ENCODE data around the gene SOX10. TPM values are rescaled to one million over a fixed set of nuclear protein-coding genes. Genes with fewer than 3 reads are reported as not detected.

The SOX10 gene
- total RNA-seq, 1 experiment from 2014 or later = not detected

DNA sequence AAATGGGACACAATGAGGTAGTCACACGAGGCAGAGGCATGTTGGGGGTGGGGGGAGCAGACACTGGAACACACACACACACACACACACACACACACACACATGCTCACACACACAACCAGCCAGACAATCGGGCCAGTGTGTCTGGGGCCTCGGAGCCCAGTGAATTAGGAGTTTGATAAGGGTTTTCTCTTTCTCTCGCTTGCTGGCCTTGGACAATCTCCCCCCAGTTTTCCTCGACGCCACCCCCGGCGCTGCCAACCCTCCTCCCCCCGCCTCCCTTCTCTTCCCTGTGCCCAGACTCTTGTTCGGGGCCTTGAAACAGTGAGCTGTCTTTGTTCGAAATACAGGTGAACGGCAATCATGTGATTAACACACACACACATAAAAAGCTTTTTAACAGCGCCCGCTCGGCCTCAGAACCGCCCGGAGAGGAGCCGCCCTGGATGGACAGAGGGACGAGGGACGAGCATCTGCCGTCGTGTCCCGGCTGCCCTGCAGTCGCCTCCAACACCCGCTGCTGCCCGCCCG lies 1.5 kb upstream of the SOX10 start:
- H3K36me3 ChIP-seq (ENCODE audit: control insufficient read depth in 1 of 2, insufficient read depth in 2 of 2, low read length in 2 of 2) = no peaks in the 10 kb centered on the region
- H3K4me2 ChIP-seq (ENCODE audit: low read length) = no peak overlapping the region
- no peak overlapping the region for H3K27ac ChIP-seq (ENCODE audit: low read depth, low read length)
- TF ChIP-seq, protein P1, sequence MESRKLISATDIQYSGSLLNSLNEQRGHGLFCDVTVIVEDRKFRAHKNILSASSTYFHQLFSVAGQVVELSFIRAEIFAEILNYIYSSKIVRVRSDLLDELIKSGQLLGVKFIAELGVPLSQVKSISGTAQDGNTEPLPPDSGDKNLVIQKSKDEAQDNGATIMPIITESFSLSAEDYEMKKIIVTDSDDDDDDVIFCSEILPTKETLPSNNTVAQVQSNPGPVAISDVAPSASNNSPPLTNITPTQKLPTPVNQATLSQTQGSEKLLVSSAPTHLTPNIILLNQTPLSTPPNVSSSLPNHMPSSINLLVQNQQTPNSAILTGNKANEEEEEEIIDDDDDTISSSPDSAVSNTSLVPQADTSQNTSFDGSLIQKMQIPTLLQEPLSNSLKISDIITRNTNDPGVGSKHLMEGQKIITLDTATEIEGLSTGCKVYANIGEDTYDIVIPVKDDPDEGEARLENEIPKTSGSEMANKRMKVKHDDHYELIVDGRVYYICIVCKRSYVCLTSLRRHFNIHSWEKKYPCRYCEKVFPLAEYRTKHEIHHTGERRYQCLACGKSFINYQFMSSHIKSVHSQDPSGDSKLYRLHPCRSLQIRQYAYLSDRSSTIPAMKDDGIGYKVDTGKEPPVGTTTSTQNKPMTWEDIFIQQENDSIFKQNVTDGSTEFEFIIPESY (IDR thresholded peaks at IDR 0.05; ENCODE audit: extremely low read depth, insufficient replicate concordance, low read length) = no peak
- TF ChIP-seq SP1 (IDR thresholded peaks at IDR 0.05; ENCODE audit: low read depth) (no peak), ZFX (IDR thresholded peaks at IDR 0.05) (no peak), ELF1 (IDR thresholded peaks at IDR 0.05; ENCODE audit: borderline replicate concordance, low read depth) (no peak), CBX3 (IDR thresholded peaks at IDR 0.05; ENCODE audit: low read depth) (no peak), SRF (IDR thresholded peaks at IDR 0.05; ENCODE audit: low read depth) (no peak), TCF7L2 (IDR thresholded peaks at IDR 0.05; ENCODE audit: borderline replicate concordance, extremely low read depth, insufficient read depth, insufficient read length) (no peak), POLR2AphosphoS5 (IDR thresholded peaks at IDR 0.05; ENCODE audit: low read depth, low read length) (no peak), ZNF274 (IDR thresholded peaks at IDR 0.05; ENCODE audit: low read depth, low read length) (no peak), YY1 (IDR thresholded peaks at IDR 0.05; ENCODE audit: extremely low read depth, insufficient replicate concordance, low read depth, low read length) (no peak), EZH2phosphoT487 (IDR thresholded peaks at IDR 0.05; ENCODE audit: borderline replicate concordance) (no peak), EZH2 (IDR thresholded peaks at IDR 0.05) (no peak), EGR1 (IDR thresholded peaks at IDR 0.05; ENCODE audit: low read depth) (no peak), JUND (IDR thresholded peaks at IDR 0.05) (no peak), CEBPB (IDR thresholded peaks at IDR 0.05; ENCODE audit: low read depth) (no peak)
- TF ChIP-seq, protein P2, sequence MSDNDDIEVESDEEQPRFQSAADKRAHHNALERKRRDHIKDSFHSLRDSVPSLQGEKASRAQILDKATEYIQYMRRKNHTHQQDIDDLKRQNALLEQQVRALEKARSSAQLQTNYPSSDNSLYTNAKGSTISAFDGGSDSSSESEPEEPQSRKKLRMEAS (IDR thresholded peaks at IDR 0.05) = no peak
- TF ChIP-seq, protein P3, sequence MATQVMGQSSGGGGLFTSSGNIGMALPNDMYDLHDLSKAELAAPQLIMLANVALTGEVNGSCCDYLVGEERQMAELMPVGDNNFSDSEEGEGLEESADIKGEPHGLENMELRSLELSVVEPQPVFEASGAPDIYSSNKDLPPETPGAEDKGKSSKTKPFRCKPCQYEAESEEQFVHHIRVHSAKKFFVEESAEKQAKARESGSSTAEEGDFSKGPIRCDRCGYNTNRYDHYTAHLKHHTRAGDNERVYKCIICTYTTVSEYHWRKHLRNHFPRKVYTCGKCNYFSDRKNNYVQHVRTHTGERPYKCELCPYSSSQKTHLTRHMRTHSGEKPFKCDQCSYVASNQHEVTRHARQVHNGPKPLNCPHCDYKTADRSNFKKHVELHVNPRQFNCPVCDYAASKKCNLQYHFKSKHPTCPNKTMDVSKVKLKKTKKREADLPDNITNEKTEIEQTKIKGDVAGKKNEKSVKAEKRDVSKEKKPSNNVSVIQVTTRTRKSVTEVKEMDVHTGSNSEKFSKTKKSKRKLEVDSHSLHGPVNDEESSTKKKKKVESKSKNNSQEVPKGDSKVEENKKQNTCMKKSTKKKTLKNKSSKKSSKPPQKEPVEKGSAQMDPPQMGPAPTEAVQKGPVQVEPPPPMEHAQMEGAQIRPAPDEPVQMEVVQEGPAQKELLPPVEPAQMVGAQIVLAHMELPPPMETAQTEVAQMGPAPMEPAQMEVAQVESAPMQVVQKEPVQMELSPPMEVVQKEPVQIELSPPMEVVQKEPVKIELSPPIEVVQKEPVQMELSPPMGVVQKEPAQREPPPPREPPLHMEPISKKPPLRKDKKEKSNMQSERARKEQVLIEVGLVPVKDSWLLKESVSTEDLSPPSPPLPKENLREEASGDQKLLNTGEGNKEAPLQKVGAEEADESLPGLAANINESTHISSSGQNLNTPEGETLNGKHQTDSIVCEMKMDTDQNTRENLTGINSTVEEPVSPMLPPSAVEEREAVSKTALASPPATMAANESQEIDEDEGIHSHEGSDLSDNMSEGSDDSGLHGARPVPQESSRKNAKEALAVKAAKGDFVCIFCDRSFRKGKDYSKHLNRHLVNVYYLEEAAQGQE (IDR thresholded peaks at IDR 0.05; ENCODE audit: low read depth) = no peak
- TF ChIP-seq, protein P4, sequence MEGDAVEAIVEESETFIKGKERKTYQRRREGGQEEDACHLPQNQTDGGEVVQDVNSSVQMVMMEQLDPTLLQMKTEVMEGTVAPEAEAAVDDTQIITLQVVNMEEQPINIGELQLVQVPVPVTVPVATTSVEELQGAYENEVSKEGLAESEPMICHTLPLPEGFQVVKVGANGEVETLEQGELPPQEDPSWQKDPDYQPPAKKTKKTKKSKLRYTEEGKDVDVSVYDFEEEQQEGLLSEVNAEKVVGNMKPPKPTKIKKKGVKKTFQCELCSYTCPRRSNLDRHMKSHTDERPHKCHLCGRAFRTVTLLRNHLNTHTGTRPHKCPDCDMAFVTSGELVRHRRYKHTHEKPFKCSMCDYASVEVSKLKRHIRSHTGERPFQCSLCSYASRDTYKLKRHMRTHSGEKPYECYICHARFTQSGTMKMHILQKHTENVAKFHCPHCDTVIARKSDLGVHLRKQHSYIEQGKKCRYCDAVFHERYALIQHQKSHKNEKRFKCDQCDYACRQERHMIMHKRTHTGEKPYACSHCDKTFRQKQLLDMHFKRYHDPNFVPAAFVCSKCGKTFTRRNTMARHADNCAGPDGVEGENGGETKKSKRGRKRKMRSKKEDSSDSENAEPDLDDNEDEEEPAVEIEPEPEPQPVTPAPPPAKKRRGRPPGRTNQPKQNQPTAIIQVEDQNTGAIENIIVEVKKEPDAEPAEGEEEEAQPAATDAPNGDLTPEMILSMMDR (IDR thresholded peaks at IDR 0.05 in 2 of 3, conservative IDR thresholded peaks at IDR 0.05 in 1 of 3; ENCODE audit: borderline replicate concordance in 1 of 3, insufficient read depth in 1 of 3, low read depth in 2 of 3, low read length in 2 of 3) = no peak
- H3K79me2 ChIP-seq (ENCODE audit: insufficient read depth, low read length) = no peaks in the 10 kb centered on the region
- H3K9me3 ChIP-seq (ENCODE audit: control insufficient read depth in 1 of 2, insufficient read depth in 1 of 2, low read depth in 1 of 2, low read length in 2 of 2) = no peaks in the 10 kb centered on the region
- RAD21 ChIA-PET (ENCODE audit: low non-redundant PET in 1 of 2, low total read pairs in 2 of 2, uncharacterized antibody in 2 of 2, unreplicated experiment in 2 of 2) = no interaction called here
- H3K4me3 ChIP-seq (replicated peaks in 1 of 2; ENCODE audit: low read depth in 1 of 2, low read length in 2 of 2) = no peak overlapping the region
- H3K4me1 ChIP-seq (ENCODE audit: control insufficient read depth in 1 of 2, insufficient read depth in 2 of 2, low read length in 2 of 2) = no peaks in the 10 kb centered on the region
- H3K27me3 ChIP-seq (ENCODE audit: insufficient read depth, low read length) = no peaks in the 10 kb centered on the region
- H2AFZ ChIP-seq (ENCODE audit: low read depth, low read length, poor library complexity, severe bottlenecking) = no peak overlapping the region
- no peak for DNase-seq (ENCODE audit: low read depth, low spot score)
- H3K9me2 ChIP-seq (ENCODE audit: insufficient read depth) = no peaks in the 10 kb centered on the region
- no TSS peak for BruUV-seq (replicated peaks)
- POLR2A ChIA-PET = no interaction called here
- ATAC-seq = no peak
- H3K9ac ChIP-seq (ENCODE audit: low read length) = no peak overlapping the region
- H4K20me1 ChIP-seq (ENCODE audit: insufficient read depth) = no peaks in the 10 kb centered on the region
- intact Hi-C loops (cut with micrococcal nuclease) = no loop called here
- CTCF ChIA-PET = no interaction called here
